Measurements from ENCODE around the gene ALK.

- TF ChIP-seq CTCF (IDR thresholded peaks at IDR 0.05) = no peak
- TF ChIP-seq RAD21 (IDR thresholded peaks at IDR 0.05; ENCODE audit: low read length) = no peak
- TF ChIP-seq IRF3 (IDR thresholded peaks at IDR 0.05; ENCODE audit: low read depth, low read length) = no peak
- no peak for TF ChIP-seq RFX5 (IDR thresholded peaks at IDR 0.05; ENCODE audit: low read length)
- no peak for TF ChIP-seq MXI1 (IDR thresholded peaks at IDR 0.05; ENCODE audit: low read depth, low read length)
- no peak for TF ChIP-seq SIN3A (IDR thresholded peaks at IDR 0.05; ENCODE audit: borderline replicate concordance, low read depth, low read length)
- no peak for TF ChIP-seq USF1 (IDR thresholded peaks at IDR 0.05; ENCODE audit: borderline replicate concordance, low read depth)
- TF ChIP-seq MAX (IDR thresholded peaks at IDR 0.05; ENCODE audit: low read depth) = no peak
Measured at GRCh38 chr2:29388071-29388470, 533.3 kb downstream of the ALK start.
